ENCODE measurements around the gene TRERF1.
"Not testable (repeated sequence)": the region's sequence is repeated elsewhere in the genome, so short reads cannot be mapped to it uniquely, and the experiment has no call there.

TRERF1 gene

GRCh38 chr6:42207559-42207958 lies 244.2 kb downstream of the TRERF1 start:
- DNase-seq, result not testable (repeated sequence)

- DNase-seq, result no peak
Measured at GRCh38 chr6:42204768-42205282, 246.9 kb downstream of the TRERF1 start.

- DNase-seq, result no peak
Measured at GRCh38 chr6:42203183-42203582, 248.5 kb downstream of the TRERF1 start.

- not testable (repeated sequence) for DNase-seq
Measured at GRCh38 chr6:42202131-42202915, 249.4 kb downstream of the TRERF1 start.

- no peak for DNase-seq
Measured at GRCh38 chr6:42201382-42201781, 250.3 kb downstream of the TRERF1 start.

- peak; percentile 97 for DNase-seq
Measured at GRCh38 chr6:42200035-42200434, 251.7 kb downstream of the TRERF1 start.

- DNase-seq, result peak; percentile 84
Measured at GRCh38 chr6:42199106-42199981, 252.4 kb downstream of the TRERF1 start.

GRCh38 chr6:42197555-42198362 lies 254.0 kb downstream of the TRERF1 start:
- DNase-seq, result peak; percentile 88

- no peak for DNase-seq
Measured at GRCh38 chr6:42195415-42195814, 256.3 kb downstream of the TRERF1 start.

GRCh38 chr6:42194056-42194455 lies 257.7 kb downstream of the TRERF1 start:
- DNase-seq, result no peak

- DNase-seq, result peak; percentile 47
Measured at GRCh38 chr6:42193491-42193894, 258.2 kb downstream of the TRERF1 start.

GRCh38 chr6:42192385-42192784 lies 259.3 kb downstream of the TRERF1 start:
- not testable (repeated sequence) for DNase-seq

GRCh38 chr6:42190554-42191183 lies 261.1 kb downstream of the TRERF1 start:
- DNase-seq, result peak; percentile 62

GRCh38 chr6:42188406-42188805 lies 263.3 kb downstream of the TRERF1 start:
- no peak for DNase-seq

GRCh38 chr6:42185597-42185996 lies 266.1 kb downstream of the TRERF1 start:
- DNase-seq, result no peak

- DNase-seq, result no peak
Measured at GRCh38 chr6:42184475-42184874, 267.3 kb downstream of the TRERF1 start.

GRCh38 chr6:42182101-42182500 lies 269.6 kb downstream of the TRERF1 start:
- no peak for DNase-seq

GRCh38 chr6:42179945-42180313 lies 271.8 kb downstream of the TRERF1 start:
- DNase-seq, result peak; percentile 29

GRCh38 chr6:42179261-42179944 lies 272.3 kb downstream of the TRERF1 start:
- no peak for DNase-seq

- DNase-seq, result no peak
Measured at GRCh38 chr6:42177514-42178364, 274.0 kb downstream of the TRERF1 start.

- DNase-seq, result no peak
Measured at GRCh38 chr6:42176981-42177380, 274.7 kb downstream of the TRERF1 start.

All from EL (cell line).